ENCODE results near the gene SLC44A1.

- TF ChIP-seq CTCF (conservative IDR thresholded peaks at IDR 0.05; ENCODE audit: low read length) (no peak), EZH2phosphoT487 (IDR thresholded peaks at IDR 0.05; ENCODE audit: borderline replicate concordance, low read depth, low read length) (no peak)
Measured at GRCh38 chr9:105320568-105320967, 76.1 kb downstream of the SLC44A1 start.

Data from OCI-LY7 (cell line).